Upper lobe of left lung (tissue), 6 donors: ENCODE measurements around the gene ZNF785. TPM values are rescaled to one million over a fixed set of nuclear protein-coding genes. Genes with fewer than 3 reads are reported as not detected.

Experiments
- ATAC-seq, 2 donors: fragments of 200-7000 bp; cut with Tn5 transposase; one replicate each; pipeline ENCODE4 v1.9.1; 2022; ENCODE audit warnings: mild to moderate bottlenecking in 2 of 2, moderate library complexity in 2 of 2; ENCODE audit not compliant: low FRiP score in 2 of 2
- DNase-seq, 2 donors: peaks; one replicate each; pipeline ENCODE4 v3.0.0-alpha.2; 2019 to 2020
- H3K27ac ChIP-seq, 4 donors: fragments of 200-600 bp; sonication (generic); one replicate each; pipeline ENCODE4 v1.5.1; 2016 to 2019
- H3K27me3 ChIP-seq, 4 donors: fragments of 200-600 bp; sonication (generic); one replicate each; pipeline ENCODE4 v1.5.1; 2017 to 2019
- H3K36me3 ChIP-seq, 4 donors: fragments of 200-600 bp; sonication (generic); one replicate each; pipeline ENCODE4 v1.5.1; 2016 to 2019
- H3K4me1 ChIP-seq, 4 donors: fragments of 200-600 bp; sonication (generic); one replicate each; pipeline ENCODE4 v1.5.1; 2018 to 2019
- H3K4me3 ChIP-seq, 4 donors: fragments of 200-600 bp; sonication (generic); one replicate each; pipeline ENCODE4 v1.5.1; 2017 to 2019; ENCODE audit warnings: mild to moderate bottlenecking in 2 of 4, moderate library complexity in 1 of 4
- H3K9me3 ChIP-seq, 4 donors: fragments of 200-600 bp; sonication (generic); one replicate each; pipeline ENCODE4 v1.5.1; 2018 to 2019
- CTCF ChIP-seq, 6 experiments: fragments of 450-650 bp in 4 of 6; fragments of 200-600 bp in 2 of 6; sonication (generic) in 2 of 6; IDR thresholded peaks; one replicate each; pipeline ENCODE4 v1.5.1; 2016 to 2019; ENCODE audit warnings: antibody characterized with exemption in 6 of 6
- EP300 ChIP-seq, 4 donors: sonication (generic); formaldehyde crosslinking; IDR thresholded peaks; one replicate each; pipeline ENCODE4 v1.5.1; 2017; ENCODE audit warnings: antibody characterized with exemption in 4 of 4, control low read depth in 2 of 4
- POLR2A ChIP-seq, 4 donors: fragments of 450-650 bp; IDR thresholded peaks; one replicate each; pipeline ENCODE4 v1.5.1; 2016 to 2017; ENCODE audit warnings: antibody characterized with exemption in 4 of 4, mild to moderate bottlenecking in 2 of 4
- POLR2AphosphoS5 ChIP-seq, 2 donors: sonication (generic); formaldehyde crosslinking; IDR thresholded peaks; one replicate each; pipeline ENCODE4 v1.5.1; 2017; ENCODE audit warnings: antibody characterized with exemption in 2 of 2
- WGBS, 2 donors: methylation state at CpG; one replicate each; pipeline ENCODE4 v1.1.5; 2017 to 2018; 5-methylcytosine and 5-hydroxymethylcytosine counted together
- total RNA-seq, 6 donors: library from RNA; depleted of rRNA in 4 of 6; stranded (reverse); fragments of >200 nt in 4 of 6; gene quantifications; one replicate each; pipeline versions ENCODE4 v1.1.0 to v1.2.1, GENCODE V29; 2016 to 2021
- donor health status: DM: no; HTN: no; CAD: no; lungs with moderate emphysema.
- donor health status: DM: no; HTN: yes; CAD: no; lungs with severe emphysema.

Gene ZNF785
- total RNA-seq, 6 donors from 2014 or later: 7.3 to 52.4 (median 15.3) TPM

- H3K4me1 ChIP-seq: peaks cover 0 to 7% (median 0%) of the 10 kb centered on the region in 4 donors
- TF ChIP-seq EP300 (IDR thresholded peaks at IDR 0.05): no peak
- no peak for TF ChIP-seq CTCF (IDR thresholded peaks at IDR 0.05)
- no peak for TF ChIP-seq POLR2A (IDR thresholded peaks at IDR 0.05)
- no peak for TF ChIP-seq POLR2AphosphoS5 (IDR thresholded peaks at IDR 0.05)
- DNase-seq (no peak), ATAC-seq (no peak)
- H3K4me3 ChIP-seq: no peak overlapping the region
- H3K36me3 ChIP-seq: no peaks in the 10 kb centered on the region
- no peak overlapping the region for H3K27ac ChIP-seq
- no peaks in the 10 kb centered on the region for H3K27me3 ChIP-seq
- 85 to 87% methylated on average over 5 of the region's 5 CpGs for WGBS, 2 donors
- no peaks in the 10 kb centered on the region for H3K9me3 ChIP-seq
Measured at GRCh38 chr16:30619638-30620037, 34.1 kb upstream of the ZNF785 start.

GRCh38 chr16:30619202-30619601, 33.7 kb upstream of the ZNF785 start:
- Histone ChIP-seq H3K9me3 (no peaks in the 10 kb centered on the region), H3K4me1 (peaks cover 0 to 7% (median 0%) of the 10 kb centered on the region in 4 donors), H3K4me3 (no peak overlapping the region), H3K36me3 (no peaks in the 10 kb centered on the region), H3K27ac (no peak overlapping the region), H3K27me3 (no peaks in the 10 kb centered on the region)
- TF ChIP-seq POLR2A (IDR thresholded peaks at IDR 0.05) (no peak), CTCF (IDR thresholded peaks at IDR 0.05) (no peak)
- DNase-seq: no peak
- 53 to 71% methylated on average over 4 of the region's 4 CpGs for WGBS, 2 donors
- no peak for ATAC-seq

- no peaks in the 10 kb centered on the region for H3K36me3 ChIP-seq
- no peaks in the 10 kb centered on the region for H3K27me3 ChIP-seq
- H3K4me3 ChIP-seq: no peak overlapping the region
- ATAC-seq: peak; percentile 73 to 86
- WGBS, 2 donors: 42 to 47% methylated on average over 9 to 12 of the region's 12 CpGs
- peaks cover 3 to 11% (median 4%) of the 10 kb centered on the region in 4 donors for H3K4me1 ChIP-seq
- peak; percentile 58 to 75 for DNase-seq
- no peaks in the 10 kb centered on the region for H3K9me3 ChIP-seq
- TF ChIP-seq POLR2A (IDR thresholded peaks at IDR 0.05) (no peak), CTCF (IDR thresholded peaks at IDR 0.05) (peak; percentile 38 to 85 (median 66)), POLR2AphosphoS5 (IDR thresholded peaks at IDR 0.05) (no peak), EP300 (IDR thresholded peaks at IDR 0.05) (no peak)
- H3K27ac ChIP-seq: no peak overlapping the region
Measured at GRCh38 chr16:30615358-30616091, 30.0 kb upstream of the ZNF785 start.

GRCh38 chr16:30609926-30610839, 24.7 kb upstream of the ZNF785 start, which contains the start of gene ZNF689:
Gene ZNF689, minus strand, starts transcription at chr16:30610389. Its CDS starts 348 bp downstream, at chr16:30610041.
- peak within 1 kb of the TSS; percentile 91 to 98 (median 96) for H3K27ac ChIP-seq
- DNase-seq (peak; percentile 85 to 92), ATAC-seq (peak; percentile 96 to 98)
- H3K36me3 ChIP-seq: peaks cover 0 to 18% (median 3%) of the 10 kb centered on the region in 4 donors
- WGBS, 2 donors: 1 to 2% methylated on average over 19 to 34 of the region's 63 CpGs
- TF ChIP-seq POLR2AphosphoS5 (IDR thresholded peaks at IDR 0.05) (peak; percentile 56 to 66), CTCF (IDR thresholded peaks at IDR 0.05) (peak in 3 of 6 experiments; percentile 2 to 12 (median 3)), POLR2A (IDR thresholded peaks at IDR 0.05) (peak in 3 of 4 donors; percentile 46 to 73 (median 59)), EP300 (IDR thresholded peaks at IDR 0.05) (no peak)
- H3K27me3 ChIP-seq: no peaks in the 10 kb centered on the region
- no peaks in the 10 kb centered on the region for H3K9me3 ChIP-seq
- H3K4me3 ChIP-seq: peak within 1 kb of the TSS; percentile 47 to 90 (median 72)
- peaks cover 12 to 16% (median 15%) of the 10 kb centered on the region in 4 donors for H3K4me1 ChIP-seq
